ENCODE measurements around the gene IL17REL.
"Not testable (repeated sequence)": the region's sequence is repeated elsewhere in the genome, so short reads cannot be mapped to it uniquely, and the experiment has no call there.

Gene IL17REL

DNA sequence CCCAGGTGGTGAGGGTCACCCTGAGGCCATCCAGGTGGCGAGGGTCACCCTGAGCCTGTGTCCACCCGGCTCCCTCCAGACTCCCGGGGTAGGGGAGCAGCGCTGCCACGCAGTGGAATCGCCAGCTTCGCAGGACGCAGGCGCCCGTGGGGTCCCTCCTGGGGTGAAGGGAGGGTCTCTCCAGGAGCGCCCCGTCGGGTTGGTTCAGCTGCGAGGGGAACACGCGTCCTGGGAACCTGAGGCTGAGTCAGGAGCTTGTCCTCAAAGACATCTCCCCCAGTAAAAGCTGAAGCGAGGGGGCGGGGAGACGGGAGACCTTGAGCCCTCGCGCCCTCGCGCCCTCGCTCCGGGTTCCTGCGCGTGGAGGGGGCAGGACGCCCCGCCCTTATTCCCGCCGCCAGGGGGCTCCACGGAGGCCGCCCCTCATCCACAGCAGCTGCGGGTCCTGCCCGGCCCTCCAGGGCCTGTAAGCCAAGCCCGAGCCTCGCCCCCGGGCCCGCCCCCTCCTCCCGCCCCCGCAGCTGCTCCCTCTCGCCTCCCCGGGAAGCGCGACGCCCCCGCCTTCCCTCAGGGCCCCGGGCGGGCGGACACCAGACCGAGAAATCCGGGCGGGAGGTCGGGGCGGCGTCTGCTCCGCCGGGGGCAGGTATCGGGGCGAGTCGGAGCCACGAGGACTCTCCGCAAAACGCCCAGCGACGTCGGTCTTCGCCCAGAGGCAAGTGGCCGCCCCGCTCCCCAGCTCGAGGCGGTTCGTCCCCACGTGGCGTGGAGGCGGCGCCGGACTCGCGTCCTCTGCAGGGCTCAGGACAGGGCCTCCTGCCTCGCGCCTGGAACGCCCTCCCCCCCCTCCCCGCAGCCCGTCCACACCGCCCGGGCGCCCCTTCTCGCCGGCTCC is 29.2 kb downstream of the IL17REL start:
- peak in 1 of 2 donors; percentile 65 for DNase-seq

DNA sequence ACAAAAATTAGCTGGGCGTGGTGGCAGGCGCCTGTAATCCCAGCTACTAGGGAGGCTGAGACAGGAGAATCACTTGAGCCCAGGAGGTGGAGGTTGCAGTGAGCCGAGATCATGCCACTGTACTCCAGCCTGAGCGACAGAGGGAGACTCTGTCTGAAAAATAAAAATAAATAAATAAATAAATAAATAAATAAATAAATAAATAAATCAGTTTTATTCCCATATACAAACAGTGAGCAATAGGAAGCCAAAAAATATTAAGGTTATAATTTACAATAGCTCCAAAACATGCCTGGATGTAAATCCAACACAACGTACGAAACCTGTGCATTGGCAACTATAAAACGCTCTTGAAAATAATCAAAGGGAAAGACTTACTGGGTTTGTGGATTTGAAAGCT is 30.8 kb downstream of the IL17REL start:
- DNase-seq: not testable (repeated sequence)

DNA sequence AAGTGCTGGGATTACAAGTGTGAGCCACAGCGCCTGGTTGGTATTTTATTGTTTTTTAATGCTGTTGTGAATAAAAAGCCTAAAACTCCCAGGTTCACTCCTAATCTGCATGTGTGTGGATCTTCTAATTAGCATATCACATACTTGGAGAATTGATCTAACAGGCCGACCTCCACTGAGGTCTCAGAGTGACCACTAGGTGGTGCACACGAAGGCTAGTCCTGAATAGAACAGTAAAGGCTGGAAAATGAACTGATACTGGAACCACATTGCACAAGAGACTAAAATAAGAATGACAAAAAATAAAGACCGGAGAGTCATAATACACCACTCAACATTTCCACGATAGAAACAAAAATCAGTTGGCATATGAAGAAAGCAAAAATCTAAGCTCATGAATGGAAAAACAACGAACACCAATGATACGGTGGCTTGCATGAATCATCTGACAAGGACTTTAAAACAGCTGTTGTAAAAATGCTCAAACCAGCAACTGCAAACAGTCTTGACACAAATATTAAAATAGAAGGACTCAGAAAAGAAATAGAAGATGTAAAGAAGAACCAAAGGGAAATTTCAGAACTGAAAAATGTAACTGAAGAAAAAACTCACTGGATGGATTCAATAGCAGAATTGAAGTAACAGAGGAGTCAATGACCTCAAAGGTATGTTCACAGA is 32.8 kb downstream of the IL17REL start:
- peak in 1 of 2 donors; percentile 56 for DNase-seq

DNA sequence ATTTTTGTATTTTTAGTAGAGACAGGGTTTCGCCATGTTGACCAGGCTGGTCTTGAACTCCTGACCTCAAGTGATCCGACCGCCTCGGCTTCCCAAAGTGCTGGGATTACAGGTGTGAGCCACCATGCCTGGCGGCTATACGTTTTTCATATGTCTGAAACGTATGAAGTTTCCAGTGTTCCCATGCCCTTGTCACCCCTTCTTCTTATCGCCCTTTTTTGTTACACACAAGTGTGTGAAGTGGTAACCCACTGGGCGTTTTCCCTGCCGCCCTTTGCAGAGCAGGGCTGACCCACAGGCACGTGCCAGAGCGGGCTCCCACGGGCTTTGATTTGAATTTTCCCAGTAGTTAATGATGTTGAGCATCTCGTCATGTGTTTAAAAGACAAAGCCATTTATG is 35.0 kb downstream of the IL17REL start:
- no peak for DNase-seq

DNA sequence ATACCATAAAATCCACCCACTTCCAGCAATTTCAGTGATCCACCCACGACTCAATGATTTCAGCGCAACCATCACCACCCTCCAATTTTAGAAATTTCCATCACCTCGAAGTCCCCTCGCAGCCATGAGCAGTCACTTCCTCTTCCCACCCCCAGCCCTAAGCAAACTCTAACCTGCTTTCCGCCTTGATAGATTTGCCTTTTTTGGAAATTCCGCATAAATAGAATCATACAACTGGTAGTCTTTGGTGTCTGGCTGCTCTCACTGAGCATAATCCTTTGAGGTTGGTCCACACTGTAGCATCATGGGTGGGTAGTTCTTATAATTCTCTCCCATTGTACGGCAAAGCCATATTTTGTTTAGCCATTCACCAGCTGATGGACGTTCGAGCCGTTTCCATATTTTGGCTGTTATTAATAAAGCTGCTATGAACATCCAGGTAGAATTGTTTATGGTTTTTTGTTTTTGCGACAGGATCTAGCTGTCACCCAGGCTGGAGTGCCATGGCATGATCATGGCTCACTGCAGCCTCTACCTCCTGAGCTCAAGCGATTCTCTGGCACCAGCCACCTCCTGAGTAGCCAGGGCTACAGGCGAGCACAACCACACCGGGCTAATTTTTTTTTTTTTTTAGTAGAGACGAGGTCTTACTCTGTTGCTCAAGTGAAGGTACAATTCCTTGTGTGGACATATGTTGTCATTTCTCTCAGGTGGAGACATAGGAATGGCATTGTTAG is 36.0 kb downstream of the IL17REL start:
- DNase-seq: peak; percentile 55 to 78

DNA sequence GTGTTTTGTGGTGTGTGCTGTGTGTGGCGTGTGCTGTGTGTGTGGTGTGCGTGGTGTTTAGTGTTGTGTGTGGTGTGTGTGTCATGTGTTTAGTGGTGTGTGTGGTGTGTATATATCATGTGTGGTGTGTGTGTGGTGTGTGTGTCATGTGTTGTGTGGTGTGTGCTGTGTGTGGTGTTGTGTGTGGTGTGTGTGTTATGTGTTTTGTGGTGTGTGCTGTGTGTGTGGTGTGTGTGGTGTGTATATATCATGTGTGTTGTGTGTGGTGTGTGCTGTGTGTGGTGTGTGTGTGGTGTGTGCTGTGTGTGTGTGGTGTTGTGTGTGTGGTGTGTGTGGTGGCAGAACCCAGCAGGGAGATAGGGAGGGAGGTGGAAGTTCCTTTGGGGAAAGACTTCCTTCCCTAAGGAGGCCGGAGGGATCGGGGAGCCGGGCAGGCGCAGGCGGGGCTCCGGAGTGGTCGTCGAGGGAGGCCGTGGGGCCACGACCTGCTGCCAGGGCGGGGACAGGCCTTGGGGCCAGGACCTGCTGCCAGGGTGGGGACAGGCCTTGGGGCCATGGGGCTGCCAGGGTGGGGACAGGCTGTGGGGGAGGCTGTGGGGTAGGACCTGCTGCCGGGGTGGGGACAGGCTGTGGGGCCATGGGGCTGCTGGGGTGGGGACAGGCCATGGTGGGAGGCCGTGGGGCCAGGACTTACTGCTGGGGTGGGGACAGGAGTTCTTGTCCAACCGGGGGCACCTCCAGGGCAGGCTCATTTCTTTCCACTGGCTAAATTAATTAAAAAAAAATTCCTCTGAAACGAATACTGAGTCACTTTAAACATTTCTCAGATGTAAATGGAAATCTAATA is 36.8 kb downstream of the IL17REL start:
- peak in 1 of 2 donors; percentile 35 for DNase-seq

DNA sequence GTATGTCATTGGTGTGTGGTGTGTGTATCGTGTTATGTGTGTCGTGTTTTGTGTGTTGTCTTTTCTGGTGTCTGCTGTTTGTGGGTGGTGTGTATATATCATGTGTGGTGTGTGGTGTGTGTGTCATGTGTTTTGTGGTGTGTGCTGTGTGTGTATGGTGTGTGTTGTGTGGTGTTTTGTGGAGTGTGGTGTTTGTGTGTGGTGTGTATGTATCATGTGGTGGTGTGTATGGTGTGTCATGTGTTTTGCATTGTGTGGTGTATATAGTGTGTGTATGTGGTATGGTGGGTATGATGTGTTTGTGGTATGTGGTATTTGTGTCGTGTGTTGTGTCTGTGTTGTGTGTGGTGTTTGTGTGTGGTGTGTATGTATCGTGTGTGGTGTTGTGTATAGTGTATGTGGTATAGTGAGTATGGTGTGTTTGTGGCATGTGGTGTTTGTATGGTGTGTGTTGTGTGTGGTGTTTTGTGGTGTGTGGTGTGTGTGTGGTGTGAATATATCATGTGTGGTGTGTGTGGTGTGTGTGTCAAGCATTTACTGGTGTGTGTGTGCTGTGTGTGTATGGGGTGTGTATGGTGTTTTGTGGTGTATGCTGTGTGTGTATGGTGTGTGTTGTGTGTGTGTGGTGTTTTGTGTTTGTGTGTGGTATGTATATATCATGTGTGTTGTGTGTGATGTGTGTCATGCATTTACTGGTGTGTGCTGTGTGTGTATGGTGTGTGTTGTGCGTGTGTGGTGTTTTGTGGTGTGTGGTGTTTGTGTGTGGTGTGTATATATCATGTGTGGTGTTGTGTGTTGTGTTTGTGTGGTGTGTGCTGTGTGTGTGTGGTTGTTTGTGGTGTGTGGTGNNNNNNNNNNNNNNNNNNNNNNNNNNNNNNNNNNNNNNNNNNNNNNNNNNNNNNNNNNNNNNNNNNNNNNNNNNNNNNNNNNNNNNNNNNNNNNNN is 39.3 kb downstream of the IL17REL start:
- DNase-seq: peak in 1 of 2 donors; percentile 18

DNA sequence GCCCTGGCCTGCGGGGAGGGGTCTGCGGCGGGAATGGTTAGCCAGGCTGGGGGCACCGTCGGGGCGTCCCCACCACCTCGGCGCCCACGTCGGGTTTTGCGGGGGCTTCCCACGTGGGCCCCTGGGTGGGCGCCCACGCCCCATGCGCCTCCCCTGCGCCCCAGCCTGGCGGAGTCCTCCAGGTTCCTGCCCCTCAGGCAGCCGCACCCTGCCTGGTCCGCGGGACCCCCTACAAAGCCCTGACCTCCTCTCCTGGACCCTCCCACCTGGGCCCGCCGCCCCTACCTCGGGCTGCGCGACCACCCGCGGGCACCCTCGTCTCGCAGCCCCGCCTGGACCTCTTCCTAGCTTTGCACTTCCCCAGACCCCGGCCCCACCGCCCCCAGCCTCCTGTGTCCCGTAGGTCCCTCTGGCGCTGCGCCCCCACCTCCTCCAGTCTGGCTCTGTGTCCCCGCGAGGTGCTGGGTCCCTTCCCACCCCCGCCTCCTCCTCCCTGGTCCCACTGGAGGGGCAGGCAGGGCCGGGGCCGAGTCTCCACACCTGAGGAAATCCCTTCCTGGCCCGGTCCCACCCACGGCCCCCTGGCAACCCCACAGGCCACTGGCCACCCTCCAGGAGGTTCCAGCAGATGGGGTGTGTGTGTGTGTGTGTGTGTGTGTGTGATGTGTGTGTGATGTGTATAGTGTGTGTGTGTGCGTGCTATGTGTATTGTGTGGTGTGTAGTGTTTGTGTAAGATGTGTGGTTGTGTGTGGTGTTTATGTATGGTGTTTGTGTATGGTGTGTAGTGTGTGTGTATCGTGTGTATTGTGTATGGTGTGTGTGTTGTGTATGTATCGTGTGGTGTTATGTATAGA is 40.2 kb downstream of the IL17REL start:
- DNase-seq: no peak

DNA sequence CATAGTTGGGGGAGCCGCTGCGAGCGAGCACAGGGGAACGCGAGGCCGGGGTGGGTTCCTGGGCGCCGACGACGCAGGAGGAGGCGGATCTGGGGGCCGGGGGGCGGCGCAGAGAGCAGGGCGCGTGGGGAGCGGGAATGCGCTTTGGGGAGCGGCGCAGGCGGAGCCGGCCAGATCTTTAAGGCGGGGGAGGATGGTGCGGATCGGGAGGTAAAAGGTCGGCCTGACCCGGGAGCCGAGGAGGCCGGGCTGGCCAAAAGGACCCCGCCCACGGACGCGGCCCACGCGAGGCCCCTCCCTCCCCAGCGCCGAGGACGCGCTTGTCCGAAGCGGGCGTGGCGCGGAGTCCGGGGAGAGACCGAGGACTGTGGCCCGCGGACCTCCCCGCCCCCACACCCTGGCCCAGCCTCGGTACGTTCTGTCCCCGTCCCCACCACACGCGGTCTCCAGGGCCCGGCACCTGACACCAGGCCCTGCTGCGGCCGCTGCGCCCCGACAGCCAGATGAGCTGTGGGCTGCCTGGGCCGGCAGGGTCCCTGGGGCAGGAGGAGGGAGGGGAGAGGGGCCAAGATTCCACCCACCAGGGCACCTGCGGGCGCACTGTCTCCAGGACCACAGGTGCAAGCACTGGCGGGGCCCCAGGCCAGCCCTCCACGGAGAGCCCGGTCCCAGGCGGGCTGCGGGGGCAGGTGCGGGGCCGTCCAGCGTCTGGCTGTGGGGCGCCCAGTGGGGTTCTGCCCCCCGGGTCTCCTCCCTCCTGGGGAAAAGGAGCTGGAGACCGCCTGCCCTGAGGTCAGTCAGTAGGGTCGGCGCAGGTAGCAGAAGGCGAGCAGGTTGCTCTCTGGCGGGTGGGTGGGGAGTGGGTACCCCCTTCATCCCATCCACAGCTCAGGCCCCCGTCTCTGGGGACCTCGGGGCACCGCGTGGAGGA is 41.1 kb downstream of the IL17REL start:
- peak; percentile 33 to 60 for DNase-seq

DNA sequence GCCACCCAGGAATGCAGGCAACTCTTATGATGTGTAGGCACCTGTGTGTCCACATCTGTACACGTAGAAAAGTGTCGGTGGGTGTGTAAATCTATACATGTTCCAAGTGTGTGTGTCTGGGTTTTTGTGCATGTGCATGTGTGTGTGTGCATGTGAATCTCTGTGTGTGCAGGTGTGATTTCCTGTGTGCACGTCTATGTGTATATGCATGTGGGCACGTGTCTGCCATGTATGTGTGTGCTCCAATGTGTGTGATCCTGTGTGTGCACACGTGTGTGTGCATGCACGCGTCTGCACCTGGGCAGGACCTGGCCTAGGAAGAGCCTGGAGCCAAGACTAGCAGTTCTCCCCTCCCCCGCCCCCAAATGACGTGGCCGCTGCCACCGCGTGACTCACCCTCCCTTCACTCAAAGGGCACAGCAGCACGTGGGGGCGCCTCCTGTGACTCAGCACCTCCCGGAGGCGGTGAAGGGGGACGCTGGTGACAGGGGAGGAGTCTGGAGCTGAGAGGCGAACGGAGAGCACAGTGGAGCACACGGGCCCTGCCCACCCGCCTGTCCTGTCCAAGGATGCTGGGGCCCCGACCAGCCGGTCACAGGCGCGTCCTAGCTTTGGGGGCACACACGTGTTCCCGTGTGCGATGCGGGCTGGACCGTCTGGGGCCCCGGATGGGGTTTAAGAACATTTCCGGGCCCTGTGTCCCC is 41.9 kb downstream of the IL17REL start:
- DNase-seq: peak; percentile 93 to 94

DNA sequence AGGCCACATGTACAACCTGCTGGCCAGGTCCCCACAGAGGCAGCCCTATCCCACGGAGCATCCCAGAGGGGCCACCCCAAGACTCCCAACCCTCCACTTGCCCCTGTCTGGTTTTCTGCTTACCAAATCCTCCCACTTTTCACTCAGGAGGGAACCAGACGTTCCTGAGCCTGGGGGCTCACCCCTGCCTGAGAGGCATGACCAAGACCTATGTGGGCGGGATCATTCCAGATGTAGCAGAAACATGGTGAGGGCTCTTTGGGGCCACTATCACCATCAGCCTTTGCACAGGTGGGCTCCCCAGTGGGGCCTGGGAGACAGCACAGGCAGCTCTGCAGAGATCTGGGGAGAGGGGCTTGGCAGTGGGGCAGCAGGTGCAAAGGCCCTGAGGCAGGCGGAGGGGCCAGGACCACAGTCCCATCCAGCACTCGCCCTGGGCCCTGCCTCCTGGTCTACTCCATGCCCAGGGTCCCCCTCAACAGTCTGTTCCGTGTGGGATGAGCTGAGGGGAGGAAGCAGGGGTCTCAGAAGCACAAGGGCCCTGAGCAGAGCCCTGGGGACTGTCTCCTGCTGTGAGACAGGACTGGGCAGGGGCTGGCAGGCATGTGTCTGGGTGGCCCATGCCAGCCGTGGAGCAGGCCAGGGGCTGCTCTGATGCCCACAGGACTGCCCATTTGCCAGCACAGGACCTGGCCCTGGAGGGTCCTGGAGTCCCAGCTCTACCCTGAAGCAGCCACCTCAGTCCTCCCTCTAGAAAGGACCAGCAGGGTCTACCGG is 42.6 kb downstream of the IL17REL start:
- no peak for DNase-seq

DNA sequence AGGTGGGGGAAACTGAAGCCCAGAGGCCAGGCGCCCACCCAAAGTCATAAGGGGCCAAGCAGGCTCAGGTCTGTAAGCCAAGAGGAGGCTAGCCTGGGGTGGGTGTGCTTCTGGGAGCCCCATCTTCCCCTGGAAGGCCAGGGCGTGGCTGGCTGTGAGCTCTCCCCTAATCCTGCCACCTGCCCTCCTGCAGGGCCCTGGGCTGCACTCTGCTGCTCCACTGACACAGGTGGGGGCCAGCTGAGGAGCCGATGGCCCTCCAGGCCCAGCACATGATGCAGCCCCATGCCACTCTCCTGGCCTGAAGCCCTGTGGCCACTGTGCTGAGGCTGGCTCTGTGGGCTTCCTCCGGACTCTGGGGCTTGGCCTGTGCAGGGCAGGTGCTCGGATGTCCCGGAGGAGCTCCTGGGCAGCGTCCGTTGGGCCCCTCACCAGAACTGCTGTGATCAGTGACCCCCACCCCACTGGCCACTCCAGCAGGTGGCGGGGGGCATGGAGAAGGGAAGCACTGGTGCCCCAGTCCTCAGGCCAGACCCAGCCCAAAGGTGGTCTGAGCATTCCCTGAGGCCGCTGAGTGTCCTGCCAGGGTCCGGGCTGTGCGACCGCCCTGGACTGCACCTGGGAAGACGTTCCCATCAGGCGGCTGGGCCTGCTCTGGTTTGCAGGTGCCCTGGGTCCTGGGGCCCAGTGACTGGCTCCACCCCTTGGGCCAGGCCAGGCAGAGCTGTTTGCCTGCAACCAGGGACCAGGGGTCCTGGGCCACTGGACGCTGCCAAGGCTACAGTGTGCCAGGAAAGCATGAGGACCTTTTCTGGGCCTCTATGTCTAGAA is 43.5 kb downstream of the IL17REL start:
- DNase-seq: peak; percentile 1 to 16

DNA sequence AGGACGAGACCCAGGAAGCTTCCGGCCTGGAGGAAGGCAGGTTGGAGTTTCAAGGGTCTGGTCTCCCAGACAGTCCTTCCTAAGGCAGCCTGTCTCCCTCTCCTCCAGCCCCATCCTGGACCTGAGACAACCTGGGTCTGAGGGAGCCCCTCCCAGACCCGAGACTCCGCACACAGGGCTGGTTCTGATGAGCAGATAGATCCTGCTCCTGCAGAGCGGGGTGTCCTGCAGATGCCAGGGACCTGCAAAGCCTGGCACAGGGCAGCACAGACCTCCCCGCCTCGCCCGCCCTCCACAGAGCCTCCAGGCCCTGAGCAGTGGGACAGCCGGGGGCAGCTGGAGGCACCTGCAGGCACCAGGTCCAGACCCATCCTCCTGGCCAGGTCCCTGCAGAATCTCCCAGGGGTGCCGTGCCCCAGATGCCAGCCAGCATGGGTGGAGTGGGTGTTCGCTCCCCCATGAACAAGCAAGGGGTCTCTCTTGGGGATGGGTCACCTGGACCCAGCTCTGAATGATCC is 44.2 kb downstream of the IL17REL start:
- DNase-seq: peak in 1 of 2 donors; percentile 18

DNA sequence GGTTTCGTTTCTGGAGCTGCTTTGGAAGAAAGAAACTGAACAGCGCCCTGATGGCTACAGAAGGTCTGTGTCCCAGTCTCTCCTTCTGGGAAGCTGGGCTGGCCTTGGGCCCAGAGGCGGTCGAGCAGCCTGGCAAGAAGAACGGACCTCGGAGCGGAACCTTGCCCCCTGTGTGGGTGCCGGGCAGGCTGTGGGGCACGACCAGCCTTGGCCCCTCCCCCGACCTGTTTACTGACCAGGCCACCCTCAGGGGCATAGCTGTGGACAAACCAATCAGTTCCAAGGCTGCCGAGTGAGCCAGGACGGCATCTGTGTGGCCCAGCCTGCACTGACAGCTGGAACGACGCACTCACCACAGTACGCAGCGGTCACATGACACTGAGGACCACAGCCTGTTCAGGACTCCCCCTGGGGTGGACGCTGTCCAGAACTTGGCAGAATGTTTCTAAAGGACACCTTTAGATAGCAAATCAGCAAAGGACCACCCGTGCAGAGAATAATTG is 44.8 kb downstream of the IL17REL start:
- peak in 1 of 2 donors; percentile 21 for DNase-seq

DNA sequence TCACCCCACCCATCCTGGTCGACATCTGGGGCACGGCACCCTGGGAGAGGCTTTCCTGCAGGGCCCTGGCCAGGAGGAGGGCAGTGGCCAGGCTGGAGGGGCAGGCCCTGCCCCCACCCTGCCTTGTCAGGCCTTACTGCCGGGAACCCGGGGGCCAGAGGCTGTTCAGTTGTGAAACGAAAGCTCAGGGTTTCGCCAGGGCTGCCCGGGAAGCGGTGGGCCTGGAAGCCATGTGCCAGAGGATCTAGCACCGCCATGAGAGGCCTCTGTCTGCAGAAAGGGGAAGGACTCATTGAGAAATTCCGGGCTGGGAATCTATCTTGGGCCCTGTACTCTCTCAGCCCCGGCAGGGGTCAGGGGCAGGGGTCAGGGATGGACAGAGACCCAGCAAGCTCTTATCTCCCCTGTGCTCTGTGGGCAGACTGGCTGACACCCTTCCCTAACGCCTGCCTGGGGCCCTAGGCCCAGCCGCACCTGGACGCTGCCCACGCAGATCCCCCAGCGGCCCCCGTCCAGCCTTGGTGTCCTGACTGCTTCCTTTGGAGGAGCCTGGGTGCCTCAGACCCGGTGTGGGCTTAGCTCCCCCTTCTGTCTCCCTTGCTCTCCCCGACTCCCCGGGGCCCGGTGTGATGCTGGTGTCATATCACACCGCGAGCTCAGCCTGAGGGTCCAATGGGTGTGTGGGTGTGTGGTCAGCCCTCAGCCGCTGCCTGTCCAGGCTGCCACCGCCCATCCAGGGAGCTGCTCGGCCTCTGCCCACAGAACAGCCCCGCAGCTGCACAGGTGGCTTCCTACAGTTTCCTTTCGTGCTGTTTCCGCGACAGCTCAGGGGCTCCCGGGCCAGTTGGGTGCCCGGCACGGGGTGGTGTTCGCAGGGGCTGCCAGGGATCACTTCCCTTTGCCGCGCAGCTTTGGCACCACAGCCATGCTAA is 45.5 kb downstream of the IL17REL start:
- peak; percentile 39 to 74 for DNase-seq

Data from CD4-positive, alpha-beta T cell treated with Interferon alpha-2 for 1 hour (primary cell).